ENCODE measurements around the gene PLPPR2.
"Not testable (repeated sequence)": the region's sequence is repeated elsewhere in the genome, so short reads cannot be mapped to it uniquely, and the experiment has no call there.

The PLPPR2 gene

DNA sequence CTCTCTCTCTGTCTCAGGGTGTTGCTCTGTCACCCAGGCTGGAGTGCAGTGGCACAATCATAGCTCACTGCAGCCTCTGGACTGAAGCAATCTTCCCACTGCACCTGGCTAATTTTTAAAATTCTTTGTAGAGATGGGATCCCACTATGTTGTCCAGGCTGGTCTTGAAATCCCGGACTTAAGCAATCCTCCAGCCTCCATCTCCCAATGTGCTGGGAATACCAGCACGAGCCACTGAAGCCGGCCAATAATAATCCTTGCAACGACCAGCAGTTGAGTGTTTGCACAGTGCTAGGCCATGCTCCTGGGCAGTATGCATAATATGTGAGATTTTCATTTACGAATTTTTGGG lies 29.5 kb downstream of the PLPPR2 start:
- in situ Hi-C loops (cut with MboI; ENCODE audit: low pct_unique_long_range_greater_than_20kb, low sequenced_read_pairs) = no loop called here
- DNase-seq = no peak

DNA sequence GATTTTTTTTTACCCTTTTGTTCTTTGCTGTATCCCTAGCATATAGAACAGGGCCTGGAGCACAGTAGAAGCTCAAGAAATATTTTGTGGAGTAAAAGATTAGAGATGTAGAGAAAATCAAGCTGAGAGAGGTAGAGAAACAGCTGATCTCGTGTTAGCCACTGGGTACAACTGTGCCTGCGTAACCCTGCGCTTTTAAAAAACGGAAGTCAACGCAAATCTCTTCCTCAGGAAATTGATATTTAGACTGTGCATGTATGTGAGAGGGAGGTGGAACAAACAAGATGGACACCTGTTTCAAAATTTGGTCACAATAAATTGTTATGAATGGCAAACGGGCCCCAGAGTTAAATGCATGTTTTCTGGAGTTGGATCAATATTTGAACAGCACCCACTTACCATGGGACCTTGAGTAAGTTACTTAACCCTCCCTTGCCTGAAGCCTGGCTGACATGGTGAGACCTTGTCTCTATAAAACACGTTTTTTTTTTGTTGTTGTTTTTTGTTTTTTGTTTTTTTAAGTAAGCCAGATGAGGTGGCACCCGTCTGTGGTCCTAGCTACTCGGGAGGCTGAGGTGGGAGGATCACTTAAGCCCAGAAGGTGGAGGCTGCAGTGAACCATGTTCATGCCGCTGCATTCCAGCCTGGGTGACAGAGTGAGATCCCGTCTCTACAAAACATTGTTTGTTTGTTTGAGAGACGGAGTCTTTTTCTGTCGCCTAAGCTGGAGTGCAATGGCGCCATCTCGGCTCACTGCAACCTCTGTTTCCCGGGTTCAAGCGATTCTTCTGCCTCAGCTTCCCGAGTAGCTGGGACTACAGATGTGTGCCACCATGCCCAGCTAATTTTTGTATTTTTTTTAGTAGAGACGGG lies 32.2 kb downstream of the PLPPR2 start:
- in situ Hi-C loops (cut with MboI; ENCODE audit: low pct_unique_long_range_greater_than_20kb, low sequenced_read_pairs) = no loop called here
- peak; percentile 75 for DNase-seq

DNA sequence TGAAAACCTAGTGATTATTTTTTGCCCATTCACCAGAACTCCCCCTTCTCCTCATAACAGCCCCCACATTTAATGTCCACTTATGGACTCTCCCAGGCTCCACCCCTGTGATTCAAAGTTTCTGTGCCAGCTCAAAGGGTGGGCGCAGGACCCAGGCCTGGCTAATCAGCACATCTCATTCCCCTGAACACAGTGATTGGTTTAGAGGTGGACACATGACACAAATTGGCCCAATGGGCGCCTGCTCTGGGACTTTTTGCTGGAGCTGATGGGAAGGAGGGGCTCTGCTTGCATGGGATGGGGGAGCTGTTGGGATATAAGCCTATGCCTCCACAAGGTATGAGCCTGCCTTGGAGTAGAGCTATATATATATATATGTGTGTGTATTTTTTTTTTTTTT lies 35.1 kb downstream of the PLPPR2 start:
- in situ Hi-C loops (cut with MboI; ENCODE audit: low pct_unique_long_range_greater_than_20kb, low sequenced_read_pairs) = no loop called here
- DNase-seq = no peak

DNA sequence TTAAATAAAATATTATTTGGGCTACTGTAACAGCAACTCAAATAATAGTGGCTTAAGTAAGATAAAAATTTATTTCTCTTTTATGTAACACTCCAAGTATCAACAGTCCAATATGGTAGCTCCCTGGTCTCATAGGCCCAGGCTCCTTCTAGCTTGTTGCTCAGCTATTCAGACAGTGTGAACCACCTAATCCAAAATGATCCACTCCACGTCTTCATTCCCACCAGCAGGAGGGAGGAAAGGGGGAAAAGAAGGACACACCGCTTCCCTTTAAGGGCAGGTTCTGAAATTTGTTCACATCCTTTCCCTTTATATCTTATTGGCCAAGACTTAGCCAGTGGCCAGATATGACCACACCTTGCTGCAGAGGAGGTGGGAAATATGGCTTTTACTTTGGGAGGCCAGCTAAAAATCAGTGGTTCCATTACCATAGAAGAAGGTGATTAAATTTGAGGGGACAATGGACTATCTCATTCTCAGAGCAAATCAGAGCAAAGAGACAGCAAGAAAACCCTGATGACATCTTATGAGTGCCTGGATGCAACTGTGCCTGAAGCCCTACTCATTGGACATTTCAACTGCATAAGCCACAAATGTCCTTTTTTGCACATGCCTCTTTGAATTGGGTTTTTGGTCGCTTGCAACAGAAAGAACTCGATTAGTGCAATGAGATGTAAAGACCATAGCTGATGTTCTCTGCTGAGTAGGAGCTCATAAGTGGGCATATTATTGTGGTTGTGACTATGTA lies 35.9 kb downstream of the PLPPR2 start:
- in situ Hi-C loops (cut with MboI; ENCODE audit: low pct_unique_long_range_greater_than_20kb, low sequenced_read_pairs) = no loop called here
- no peak for DNase-seq

DNA sequence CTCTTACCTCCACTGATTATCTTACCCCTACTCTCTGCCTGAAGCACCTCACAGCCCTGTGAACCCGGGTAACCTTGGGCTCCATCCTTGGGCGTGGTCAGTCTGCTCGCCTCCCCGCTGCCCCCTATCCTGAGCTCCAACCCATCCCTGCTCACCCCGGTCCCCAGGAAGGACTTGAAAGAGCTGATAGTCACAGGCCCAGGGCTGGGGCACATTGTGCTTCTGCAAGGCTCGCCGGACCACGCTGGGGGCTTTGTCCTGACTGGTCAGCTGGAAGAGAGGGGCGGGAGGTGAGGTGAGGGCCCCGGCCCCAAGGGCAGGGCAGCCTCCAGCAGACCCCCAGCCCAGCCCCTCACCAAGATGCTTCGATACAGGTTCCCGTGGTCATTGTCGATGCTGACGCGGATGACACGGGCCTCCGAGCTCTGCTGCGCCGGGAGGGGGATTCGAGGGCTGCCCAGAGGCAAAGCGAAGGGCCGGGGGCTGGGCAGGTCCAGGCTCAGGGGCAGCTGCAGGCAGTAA lies 41.9 kb downstream of the PLPPR2 start:
- DNase-seq = no peak
- in situ Hi-C loops (cut with MboI; ENCODE audit: low pct_unique_long_range_greater_than_20kb, low sequenced_read_pairs) = no loop called here

DNA sequence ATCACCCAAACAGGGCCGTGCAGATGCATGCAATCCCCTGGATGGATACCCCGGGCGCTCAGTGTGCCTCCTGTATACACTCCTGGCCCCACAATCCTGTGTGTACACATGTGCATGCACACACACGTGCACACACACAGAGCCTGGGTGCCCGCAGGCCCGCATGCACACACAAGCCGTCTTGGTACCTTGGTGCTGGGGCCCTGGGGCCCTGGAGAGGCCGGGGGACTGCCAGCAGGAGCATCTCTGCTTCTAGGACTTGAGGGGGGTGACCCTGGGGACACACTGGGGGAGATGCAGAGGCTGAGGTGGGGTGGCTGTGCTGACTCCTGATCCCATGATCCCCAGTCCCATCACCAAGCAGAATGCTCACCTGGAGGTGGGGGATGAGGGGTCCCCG lies 44.4 kb downstream of the PLPPR2 start:
- DNase-seq = no peak
- in situ Hi-C loops (cut with MboI; ENCODE audit: low pct_unique_long_range_greater_than_20kb, low sequenced_read_pairs) = no loop called here

DNA sequence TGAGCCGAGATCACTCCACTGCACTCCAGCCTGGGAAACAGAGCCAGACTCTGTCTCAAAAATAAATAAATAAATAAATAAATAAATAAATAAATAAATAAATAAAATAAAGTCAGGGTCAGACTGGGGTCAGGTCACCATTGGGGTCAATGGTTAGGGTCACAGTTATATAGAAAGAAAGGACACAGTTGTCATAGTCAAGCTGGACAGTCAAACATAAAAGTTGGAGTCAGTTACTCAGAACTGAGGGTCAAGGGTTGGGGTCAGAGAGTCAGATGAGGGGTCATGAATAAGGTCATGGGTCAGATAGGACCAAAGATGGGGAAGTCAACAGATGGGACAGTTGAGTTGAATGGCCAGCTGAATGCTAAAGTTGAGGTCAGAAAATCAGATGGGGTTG lies 45.6 kb downstream of the PLPPR2 start:
- DNase-seq = no peak
- in situ Hi-C loops (cut with MboI; ENCODE audit: low pct_unique_long_range_greater_than_20kb, low sequenced_read_pairs) = no loop called here

DNA sequence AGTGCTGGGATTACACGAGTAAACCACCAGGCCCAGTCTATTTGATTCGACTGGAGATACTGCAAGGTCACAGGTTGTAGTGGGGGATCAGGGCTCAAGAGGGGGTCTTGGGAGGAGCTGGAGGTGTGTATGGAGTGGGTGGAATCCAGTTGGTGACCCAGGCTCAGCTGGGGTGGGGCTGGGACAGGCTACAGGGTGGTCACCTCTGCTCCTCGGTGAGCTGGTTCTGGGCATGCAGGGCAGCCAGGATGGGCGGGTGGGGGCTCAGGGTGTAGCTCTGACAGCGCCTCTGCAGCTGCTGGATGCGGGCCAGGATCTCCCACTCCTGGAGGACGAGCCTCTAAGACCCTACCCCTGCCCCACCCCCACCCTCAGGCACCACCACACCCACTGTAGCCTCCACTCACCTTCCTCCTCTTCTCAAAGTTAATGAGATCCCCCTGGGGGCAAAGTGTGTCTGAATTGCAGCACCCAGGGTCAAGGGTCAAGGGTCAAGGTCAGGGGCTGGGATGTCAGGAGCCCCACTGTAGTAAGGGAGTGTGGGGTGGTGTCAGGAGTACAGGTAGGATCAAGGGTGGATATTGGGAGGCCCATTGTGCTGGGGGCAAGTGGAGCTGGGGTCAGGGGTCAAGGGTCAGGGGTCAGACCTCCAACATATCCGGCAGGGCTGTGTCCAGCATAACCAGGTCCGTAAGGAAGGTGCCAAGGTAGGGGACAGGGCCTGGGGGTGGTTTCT lies 46.7 kb downstream of the PLPPR2 start:
- no peak for DNase-seq
- in situ Hi-C loops (cut with MboI; ENCODE audit: low pct_unique_long_range_greater_than_20kb, low sequenced_read_pairs) = no loop called here

DNA sequence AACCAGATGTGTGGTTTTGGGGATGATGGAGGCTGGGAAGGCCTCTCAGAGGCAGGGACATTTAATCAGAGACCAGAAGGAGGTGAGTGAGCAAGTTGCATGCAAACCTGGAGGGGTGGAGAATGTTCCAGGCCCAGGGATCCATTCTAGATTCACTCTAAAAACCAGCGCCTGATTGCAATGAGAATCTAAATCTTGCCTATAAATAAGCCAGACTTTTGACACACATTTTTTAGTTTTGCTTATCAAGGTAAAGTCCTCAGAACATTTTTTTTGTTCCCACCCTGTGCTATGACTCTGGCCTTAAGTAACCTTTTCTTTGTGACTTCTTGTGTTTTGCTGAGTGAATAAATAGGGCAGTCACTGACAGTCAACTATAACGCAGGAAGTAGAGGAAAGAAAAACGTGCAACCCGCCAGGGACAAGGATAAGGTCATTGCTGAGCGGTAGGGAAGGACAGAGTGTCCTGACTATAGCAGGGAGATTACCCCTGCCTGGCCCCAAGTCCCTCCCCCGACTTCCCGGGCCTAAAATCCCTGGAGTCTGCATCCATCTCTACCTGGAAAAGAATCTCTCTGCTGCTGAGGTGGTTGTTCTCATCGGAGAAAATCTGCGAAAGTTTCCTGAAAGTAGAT lies 49.5 kb downstream of the PLPPR2 start:
- in situ Hi-C loops (cut with MboI; ENCODE audit: low pct_unique_long_range_greater_than_20kb, low sequenced_read_pairs) = no loop called here
- no peak for DNase-seq

DNA sequence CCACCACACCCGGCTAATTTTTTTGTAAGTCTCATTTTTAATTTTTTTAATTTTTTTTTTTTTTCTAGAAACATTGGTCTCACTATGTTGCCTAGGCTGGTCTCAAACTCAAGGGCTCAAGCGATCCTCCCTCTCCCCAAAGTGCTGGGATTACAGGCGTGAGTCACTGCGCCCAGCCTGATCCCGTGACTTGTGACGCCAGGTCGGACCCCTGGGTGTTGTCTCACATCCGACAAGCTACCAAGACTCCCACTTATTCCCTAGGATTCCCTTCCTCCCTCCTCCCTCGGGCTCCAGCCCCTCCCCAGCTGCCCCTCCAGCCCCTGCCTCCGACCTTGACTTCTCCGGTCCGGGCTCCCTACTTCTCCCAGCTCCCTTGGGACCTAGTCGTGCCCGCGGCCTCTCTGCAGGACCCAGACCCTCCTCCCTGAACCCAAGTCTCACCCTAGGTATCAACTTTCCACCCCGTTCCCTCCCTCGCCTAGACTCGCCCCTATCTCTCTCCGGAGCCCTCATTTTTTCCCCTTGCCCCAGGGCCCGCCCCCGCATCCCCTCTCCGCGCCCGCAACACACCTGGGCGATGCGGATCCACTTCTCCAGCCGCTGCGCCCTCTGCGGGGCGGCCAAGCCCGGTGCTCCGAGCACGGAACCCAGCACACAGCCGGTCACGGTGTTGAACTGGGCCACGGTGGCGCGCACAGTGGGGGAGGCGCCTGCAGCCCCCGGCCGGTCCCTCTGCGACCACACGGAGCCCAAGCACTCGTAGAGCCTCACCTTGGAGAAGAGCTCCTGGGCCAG lies 50.8 kb downstream of the PLPPR2 start:
- in situ Hi-C loops (cut with MboI; ENCODE audit: low pct_unique_long_range_greater_than_20kb, low sequenced_read_pairs) = no loop called here
- no peak for DNase-seq

DNA sequence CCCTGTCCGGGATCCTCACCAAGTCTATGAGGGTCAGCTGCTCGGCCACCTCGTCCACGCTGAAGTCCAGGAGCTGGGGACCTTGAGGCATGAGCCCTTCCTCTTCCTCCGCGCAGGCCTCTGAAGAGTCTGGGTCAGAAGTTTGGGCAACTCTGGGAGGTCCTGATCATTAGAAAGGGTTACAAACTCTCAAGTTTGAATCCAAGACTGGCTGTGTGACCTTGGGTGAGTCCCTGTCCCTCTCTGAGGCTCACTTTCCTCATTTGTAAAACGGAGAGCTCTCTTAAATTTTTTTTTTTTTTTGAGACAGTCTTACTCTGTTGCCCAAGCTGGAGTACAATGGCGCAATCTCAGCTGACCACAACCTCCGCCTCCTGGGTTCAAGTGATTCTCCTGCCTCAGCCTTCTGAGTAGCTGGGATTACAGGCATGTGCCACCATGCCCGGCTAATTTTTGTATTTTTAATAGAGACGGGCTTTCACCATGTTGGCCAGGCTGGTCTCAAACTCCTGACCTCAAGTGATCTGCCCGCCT lies 51.5 kb downstream of the PLPPR2 start:
- in situ Hi-C loops (cut with MboI; ENCODE audit: low pct_unique_long_range_greater_than_20kb, low sequenced_read_pairs); DNase-seq: not testable (repeated sequence)

DNA sequence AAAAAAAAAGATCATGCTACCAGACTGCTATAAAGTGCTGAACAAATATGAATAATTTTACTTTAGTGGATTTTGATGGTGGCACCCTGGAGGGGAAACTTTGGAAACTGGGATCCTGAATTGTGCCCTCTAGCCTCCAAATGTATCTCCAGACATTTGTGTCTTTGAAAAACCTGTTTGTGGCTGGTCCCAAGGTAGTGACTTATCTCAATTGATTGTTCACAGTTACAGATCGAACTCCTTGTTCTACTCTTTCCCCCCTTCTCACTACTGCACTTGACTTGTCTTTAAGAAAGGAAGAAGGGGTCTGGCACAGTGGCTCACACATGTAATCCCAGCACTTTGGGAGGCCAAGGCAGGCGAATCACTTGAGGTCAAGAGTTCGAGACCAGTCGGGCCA lies 53.4 kb downstream of the PLPPR2 start:
- no peak for DNase-seq
- in situ Hi-C loops (cut with MboI; ENCODE audit: low pct_unique_long_range_greater_than_20kb, low sequenced_read_pairs) = no loop called here

DNA sequence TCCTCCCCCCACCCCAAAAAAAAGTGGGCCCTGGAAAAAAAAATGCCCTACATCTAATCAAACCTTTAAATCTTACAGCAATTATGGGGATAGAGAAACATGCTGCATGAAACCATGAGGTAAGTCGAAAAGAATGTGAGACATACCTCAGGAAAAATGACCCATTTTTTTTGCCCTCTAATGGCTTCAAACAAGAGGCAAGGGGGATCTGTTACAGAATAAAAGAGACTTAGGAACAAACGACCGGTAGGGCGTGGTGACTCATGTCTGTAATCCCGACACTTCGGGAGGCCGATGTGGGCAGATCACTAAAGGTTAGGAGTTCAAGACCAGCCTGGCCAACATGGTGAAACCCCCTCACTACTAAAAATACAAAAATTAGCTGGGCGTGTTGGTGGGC lies 55.5 kb downstream of the PLPPR2 start:
- in situ Hi-C loops (cut with MboI; ENCODE audit: low pct_unique_long_range_greater_than_20kb, low sequenced_read_pairs) = no loop called here
- DNase-seq = no peak

DNA sequence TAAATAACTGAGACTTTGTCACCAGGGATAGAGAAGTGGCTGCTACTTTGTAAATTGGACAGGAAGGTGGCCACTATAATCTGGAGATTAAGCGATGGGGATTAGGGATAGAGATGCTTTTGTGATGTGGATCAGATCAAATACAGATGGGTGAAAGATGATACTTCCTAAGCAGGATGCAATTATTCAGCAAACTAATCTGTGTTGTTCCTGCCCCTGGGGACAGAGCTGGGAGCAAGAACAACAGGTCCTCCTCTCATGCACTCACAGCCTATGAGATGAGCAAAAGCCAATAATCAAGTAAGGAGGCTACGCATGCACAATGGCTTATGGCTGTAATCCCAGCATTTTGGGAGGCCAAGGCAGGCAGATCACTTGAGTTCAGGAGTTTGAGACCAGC lies 59.3 kb downstream of the PLPPR2 start:
- in situ Hi-C loops (cut with MboI; ENCODE audit: low pct_unique_long_range_greater_than_20kb, low sequenced_read_pairs) = no loop called here
- DNase-seq = no peak
